HepG2 (cell line): Measurements from ENCODE around the gene NKD1. TPM values are rescaled to one million over a fixed set of nuclear protein-coding genes. Genes with fewer than 3 reads are reported as not detected.

Experiments
- ATAC-seq: fragments of 200-7000 bp; cut with Tn5 transposase; 3 replicates; pipeline ENCODE4 v1.9.1; 2020; ENCODE audit warnings: mild to moderate bottlenecking, moderate library complexity
- BruUV-seq: library from RNA; stranded (reverse); fragments of 400-500 nt; replicated peaks from 2 replicates; lab custom pipeline; 2021; lab: Mats Ljungman, UMichigan
- CTCF ChIA-PET: fragments of 300-600 bp; formaldehyde crosslinking; extraction: SDS; loops from one replicate; lab custom pipeline; 2021; ENCODE audit warnings: low total read pairs, inconsistent platforms, low intra/inter-chr PET ratio; lab: Yijun Ruan, JAX
- POLR2A ChIA-PET: fragments of 350-600 bp; sonication (Branson Sonifier 250); formaldehyde crosslinking; loops from one replicate; lab custom pipeline; 2020; ENCODE audit warnings: antibody characterized with exemption, inconsistent platforms; lab: Yijun Ruan, JAX
- DNase-seq: peaks from one replicate; pipeline ENCODE4 v3.0.0-alpha.2; 2015; ENCODE audit warnings: low spot score
- FAIRE-seq: peaks from 3 replicates; lab custom pipeline; 2011; peaks lifted over from hg19 to GRCh38; lab: Jason Lieb, UNC
- H2AFZ ChIP-seq: one replicate; pipeline ENCODE4 v1.6.1; 2011; ENCODE audit warnings: low read length, inconsistent platforms
- H3K27ac ChIP-seq: fragments of 300-600 bp; 3 replicates; pipeline ENCODE4 v1.8.0; 2011; ENCODE audit warnings: mixed run types, mild to moderate bottlenecking, mixed read lengths, low read length, inconsistent platforms; ENCODE audit not compliant: insufficient read depth; ENCODE audit errors: extremely low read length
- H3K27me3 ChIP-seq, 2 experiments: fragments of 200-600 bp in 1 of 2; 2 replicates in 1 of 2; 3 replicates in 1 of 2; pipeline versions ENCODE4 v1.6.0 to v1.8.0; 2011; ENCODE audit warnings: low read length in 2 of 2, mild to moderate bottlenecking in 2 of 2, moderate library complexity in 2 of 2, inconsistent platforms in 1 of 2; ENCODE audit not compliant: insufficient read depth in 2 of 2, control insufficient read depth in 1 of 2
- H3K36me3 ChIP-seq, 2 experiments: fragments of 200-600 bp in 1 of 2; replicated peaks in 1 of 2; 2 replicates in 1 of 2; 3 replicates in 1 of 2; pipeline versions ENCODE4 v1.5.1 to v1.8.0; 2011; ENCODE audit warnings: low read length in 2 of 2, inconsistent platforms in 1 of 2; ENCODE audit not compliant: insufficient read depth in 2 of 2, control insufficient read depth in 1 of 2
- H3K4me1 ChIP-seq: 2 replicates; pipeline ENCODE4 v1.5.1; 2012; ENCODE audit warnings: low read length, inconsistent platforms; ENCODE audit not compliant: insufficient read depth
- H3K4me2 ChIP-seq: 2 replicates; pipeline ENCODE4 v1.6.0; 2011; ENCODE audit warnings: low read depth, low read length, inconsistent platforms
- H3K4me3 ChIP-seq, 3 experiments: fragments of 200-600 bp in 1 of 3; sonication (generic), shearing (Covaris generic) in 1 of 3; replicated peaks in 1 of 3; 2 replicates each; pipeline ENCODE4 v1.5.1; 2011 to 2016; ENCODE audit warnings: low read length in 3 of 3, inconsistent platforms in 2 of 3, low read depth in 2 of 3, mild to moderate bottlenecking in 2 of 3, control low read depth in 1 of 3, mixed read lengths in 1 of 3; ENCODE audit not compliant: insufficient read depth in 1 of 3
- H3K79me2 ChIP-seq: one replicate; pipeline ENCODE4 v1.6.1; 2011; ENCODE audit warnings: low read length, inconsistent platforms; ENCODE audit not compliant: insufficient read depth
- H3K9ac ChIP-seq: 2 replicates; pipeline ENCODE4 v1.6.0; 2011; ENCODE audit warnings: mild to moderate bottlenecking, low read depth, low read length, inconsistent platforms; ENCODE audit not compliant: insufficient read depth
- H3K9me3 ChIP-seq: 2 replicates; pipeline ENCODE4 v1.5.1; 2012; ENCODE audit warnings: mild to moderate bottlenecking, low read length
- H4K20me1 ChIP-seq: 2 replicates; pipeline ENCODE4 v1.6.0; 2011; ENCODE audit warnings: inconsistent platforms, mild to moderate bottlenecking, low read length, moderate library complexity; ENCODE audit not compliant: insufficient read depth
- ARID2 ChIP-seq: sonication (generic); formaldehyde crosslinking; IDR thresholded peaks from 2 replicates; pipeline ENCODE4 v1.8.1; 2022; ENCODE audit warnings: mild to moderate bottlenecking, missing genetic modification reagents, borderline replicate concordance
- ATM ChIP-seq: fragments of 450-650 bp; IDR thresholded peaks from 2 replicates; pipeline ENCODE4 v1.7.1; 2017; ENCODE audit warnings: mild to moderate bottlenecking, borderline replicate concordance
- HOXA9 ChIP-seq: sonication (generic); formaldehyde crosslinking; IDR thresholded peaks from 2 replicates; pipeline ENCODE4 v1.8.1; 2022; ENCODE audit warnings: missing genetic modification reagents, mild to moderate bottlenecking, moderate library complexity, borderline replicate concordance
- KAT2B ChIP-seq: fragments of 150-350 bp; IDR thresholded peaks from 2 replicates; pipeline ENCODE4 v1.6.1; 2014; ENCODE audit warnings: low read depth, low read length, borderline replicate concordance
- NBN ChIP-seq: fragments of 450-650 bp; conservative IDR thresholded peaks from 2 replicates; pipeline ENCODE4 v1.6.1; 2017
- SIX1 ChIP-seq: sonication (generic); formaldehyde crosslinking; IDR thresholded peaks from 2 replicates; pipeline ENCODE4 v1.4.0; 2020; ENCODE audit warnings: missing genetic modification reagents, borderline replicate concordance
- ZBTB20 ChIP-seq: sonication (generic); formaldehyde crosslinking; IDR thresholded peaks from 2 replicates; pipeline ENCODE4 v1.8.1; 2023; ENCODE audit warnings: missing genetic modification reagents, low read depth, mild to moderate bottlenecking, borderline replicate concordance
- ZBTB7B ChIP-seq: sonication (generic); formaldehyde crosslinking; IDR thresholded peaks from 2 replicates; pipeline ENCODE4 v1.4.0; 2020; ENCODE audit warnings: missing genetic modification reagents
- ZC3H4 ChIP-seq: sonication (generic); formaldehyde crosslinking; IDR thresholded peaks from 2 replicates; pipeline ENCODE4 v1.4.0; 2020; ENCODE audit warnings: missing genetic modification reagents, borderline replicate concordance
- ZEB1 ChIP-seq: IDR thresholded peaks from 2 replicates; pipeline ENCODE4 v1.6.1; 2012; ENCODE audit warnings: mild to moderate bottlenecking, low read depth, inconsistent platforms; ENCODE audit not compliant: insufficient replicate concordance
- ZMYM4 ChIP-seq: sonication (generic); formaldehyde crosslinking; IDR thresholded peaks from 2 replicates; pipeline ENCODE4 v1.8.1; 2023; ENCODE audit warnings: mild to moderate bottlenecking, missing genetic modification reagents
- ZNF274 ChIP-seq: sonication (generic); formaldehyde crosslinking; IDR thresholded peaks from 2 replicates; pipeline ENCODE4 v1.5.1; 2020; ENCODE audit warnings: mild to moderate bottlenecking, missing genetic modification reagents
- ZNF30 ChIP-seq: sonication (generic); formaldehyde crosslinking; IDR thresholded peaks from 2 replicates; pipeline ENCODE4 v1.5.0; 2020; ENCODE audit warnings: mild to moderate bottlenecking, missing genetic modification reagents
- ZNF788 ChIP-seq: sonication (generic); formaldehyde crosslinking; IDR thresholded peaks from 2 replicates; pipeline ENCODE4 v1.5.0; 2020; ENCODE audit warnings: mild to moderate bottlenecking, missing genetic modification reagents, borderline replicate concordance
- ZSCAN25 ChIP-seq: sonication (generic); formaldehyde crosslinking; IDR thresholded peaks from 2 replicates; pipeline ENCODE4 v1.8.0; 2022; ENCODE audit warnings: mild to moderate bottlenecking, missing genetic modification reagents
- WGBS: methylation state at CpG from one replicate; pipeline ENCODE4 v1.1.6; 2017; ENCODE audit warnings: low lambda C conversion rate; 5-methylcytosine and 5-hydroxymethylcytosine counted together
- in situ Hi-C: cut with HindIII; loops from 2 replicates; pipeline ENCODE4 v1.10.0; 2017; ENCODE audit warnings: low pct_unique_long_range_greater_than_20kb; ENCODE audit not compliant: extremely low pct_ligation_motif_present
- intact Hi-C: fragments of 100-400 bp; cut with micrococcal nuclease; formaldehyde crosslinking; loops from one replicate; pipeline ENCODE4 v1.10.0; 2022; ENCODE audit not compliant: unreplicated experiment
- polyA plus RNA-seq, 8 experiments: library from polyadenylated mRNA; depleted of rRNA in 3 of 8; stranded (reverse) in 7 of 8; unstranded in 1 of 8; fragments of >200 nt; fragmentation: Illumina TruSeq in 4 of 8; extraction: Trizol in 4 of 8; gene quantifications; 2 replicates each; pipeline versions ENCODE4 v1.2.1 to v1.2.3, GENCODE V29; 2011 to 2016; ENCODE audit warnings: low read depth in 4 of 8, missing spikeins in 1 of 8, mixed read lengths in 1 of 8; ENCODE audit not compliant: insufficient read depth in 1 of 8
- total RNA-seq, 5 experiments: library from RNA; depleted of rRNA; stranded (reverse); fragments of >200 nt; fragmentation: Illumina TruSeq; extraction: Trizol; gene quantifications; 2 replicates each; pipeline ENCODE4 v1.2.3, GENCODE V29; 2016; ENCODE audit warnings: low read depth in 1 of 5
- TF ChIP-seq, protein P1 (sequence below): sonication (generic); formaldehyde crosslinking; IDR thresholded peaks from 2 replicates; pipeline ENCODE4 v1.5.0; 2020; ENCODE audit warnings: mild to moderate bottlenecking, missing genetic modification reagents
- TF ChIP-seq, protein P2 (sequence below): sonication (generic); formaldehyde crosslinking; conservative IDR thresholded peaks from 2 replicates; pipeline ENCODE4 v1.8.0; 2022; ENCODE audit warnings: missing genetic modification reagents
- TF ChIP-seq, protein P3 (sequence below): sonication (generic); formaldehyde crosslinking; IDR thresholded peaks from 2 replicates; pipeline ENCODE4 v1.4.0; 2020; ENCODE audit warnings: missing genetic modification reagents

NKD1 gene
- total and polyA plus RNA-seq, 2 of the 13 experiments (the other 11 are each of a cell fraction or from before 2014, with no cell fraction given), result 70.4 to 121 TPM

DNA sequence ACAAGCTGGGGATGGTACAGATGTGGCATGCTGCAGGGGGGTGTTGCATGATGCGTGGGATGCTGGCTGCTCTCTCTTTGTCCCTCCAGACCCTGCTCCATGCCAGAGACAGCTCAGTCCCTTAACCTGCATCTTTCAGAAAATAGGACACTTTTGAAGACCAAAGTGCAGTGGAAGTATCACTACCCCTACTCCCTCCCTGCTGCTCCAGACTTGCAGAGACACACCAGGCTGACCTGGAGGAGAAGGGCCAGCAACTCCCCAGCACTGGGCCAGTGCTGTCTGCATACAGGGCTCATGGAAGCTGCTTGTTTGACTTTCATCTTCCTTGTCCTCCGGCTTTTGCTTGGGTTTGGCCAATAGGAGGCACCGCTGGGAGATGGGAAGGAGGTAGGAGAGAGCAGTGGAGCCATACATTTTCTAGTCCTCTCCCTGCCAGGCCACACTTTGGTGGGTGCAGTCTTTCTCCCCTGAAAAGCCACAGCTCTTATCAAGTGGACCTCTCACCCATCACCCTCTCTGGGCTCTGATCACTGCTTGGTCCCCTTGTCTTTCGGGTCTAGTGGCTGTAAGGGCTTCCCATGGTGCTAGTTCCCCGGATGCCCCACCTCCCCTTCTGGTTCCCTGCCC lies 46.1 kb upstream of the NKD1 start:
- no peaks in the 10 kb centered on the region for H3K36me3 ChIP-seq
- no peaks in the 10 kb centered on the region for H4K20me1 ChIP-seq
- H3K27ac ChIP-seq, result peak overlapping the region; percentile 51
- FAIRE-seq, result no peak
- H3K79me2 ChIP-seq, result peaks cover 16% of the 10 kb centered on the region
- in situ Hi-C loops, result no loop called here
- H3K4me3 ChIP-seq, result no peak overlapping the region
- CTCF ChIA-PET, result no interaction called here
- BruUV-seq, result no TSS peak
- peak overlapping the region; percentile 14; the same call in 1 of the 2 replicates for H3K9ac ChIP-seq
- H2AFZ ChIP-seq, result no peak overlapping the region
- 0 out of 2 replicates have a peak, but pooled peaks cover 6% of the 10 kb centered on the region for H3K9me3 ChIP-seq
- ATAC-seq, result no peak
- peaks cover 93% of the 10 kb centered on the region for H3K4me1 ChIP-seq
- WGBS, result 79% methylated on average over 5 of the region's 5 CpGs
- intact Hi-C loops, result no loop called here
- POLR2A ChIA-PET, result interaction anchor here (0.6 to 1.9 kb wide), 10 partner anchors 8 to 64 kb away, joined by 3 to 14 read pairs (median 3); partner anchors contain the start of gene NKD1
- peak overlapping the region; percentile 42; the same call in 1 of the 2 replicates for H3K4me2 ChIP-seq
- no peaks in the 10 kb centered on the region for H3K27me3 ChIP-seq
- DNase-seq, result no peak
- TF ChIP-seq ZEB1, result no peak
- TF ChIP-seq ZNF788 (CRISPR knock-in tag), result 0 out of 2 replicates have a peak, but pooled peaks have one; percentile 61
- no peak for TF ChIP-seq HOXA9 (CRISPR knock-in tag)
- no peak for TF ChIP-seq ZBTB7B (CRISPR knock-in tag)
- TF ChIP-seq SIX1, result no peak
- no peak for TF ChIP-seq ARID2 (CRISPR knock-in tag)
- TF ChIP-seq, protein P1, sequence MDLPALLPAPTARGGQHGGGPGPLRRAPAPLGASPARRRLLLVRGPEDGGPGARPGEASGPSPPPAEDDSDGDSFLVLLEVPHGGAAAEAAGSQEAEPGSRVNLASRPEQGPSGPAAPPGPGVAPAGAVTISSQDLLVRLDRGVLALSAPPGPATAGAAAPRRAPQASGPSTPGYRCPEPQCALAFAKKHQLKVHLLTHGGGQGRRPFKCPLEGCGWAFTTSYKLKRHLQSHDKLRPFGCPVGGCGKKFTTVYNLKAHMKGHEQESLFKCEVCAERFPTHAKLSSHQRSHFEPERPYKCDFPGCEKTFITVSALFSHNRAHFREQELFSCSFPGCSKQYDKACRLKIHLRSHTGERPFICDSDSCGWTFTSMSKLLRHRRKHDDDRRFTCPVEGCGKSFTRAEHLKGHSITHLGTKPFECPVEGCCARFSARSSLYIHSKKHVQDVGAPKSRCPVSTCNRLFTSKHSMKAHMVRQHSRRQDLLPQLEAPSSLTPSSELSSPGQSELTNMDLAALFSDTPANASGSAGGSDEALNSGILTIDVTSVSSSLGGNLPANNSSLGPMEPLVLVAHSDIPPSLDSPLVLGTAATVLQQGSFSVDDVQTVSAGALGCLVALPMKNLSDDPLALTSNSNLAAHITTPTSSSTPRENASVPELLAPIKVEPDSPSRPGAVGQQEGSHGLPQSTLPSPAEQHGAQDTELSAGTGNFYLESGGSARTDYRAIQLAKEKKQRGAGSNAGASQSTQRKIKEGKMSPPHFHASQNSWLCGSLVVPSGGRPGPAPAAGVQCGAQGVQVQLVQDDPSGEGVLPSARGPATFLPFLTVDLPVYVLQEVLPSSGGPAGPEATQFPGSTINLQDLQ (CRISPR knock-in tag), result no peak
- no peak for TF ChIP-seq ATM
- TF ChIP-seq ZNF30, result no peak
- no peak for TF ChIP-seq ZSCAN25
- TF ChIP-seq KAT2B, result no peak
- TF ChIP-seq ZBTB20, result peak; percentile 15; the same call in 1 of the 2 replicates
- TF ChIP-seq NBN, result no peak
- TF ChIP-seq, protein P2, sequence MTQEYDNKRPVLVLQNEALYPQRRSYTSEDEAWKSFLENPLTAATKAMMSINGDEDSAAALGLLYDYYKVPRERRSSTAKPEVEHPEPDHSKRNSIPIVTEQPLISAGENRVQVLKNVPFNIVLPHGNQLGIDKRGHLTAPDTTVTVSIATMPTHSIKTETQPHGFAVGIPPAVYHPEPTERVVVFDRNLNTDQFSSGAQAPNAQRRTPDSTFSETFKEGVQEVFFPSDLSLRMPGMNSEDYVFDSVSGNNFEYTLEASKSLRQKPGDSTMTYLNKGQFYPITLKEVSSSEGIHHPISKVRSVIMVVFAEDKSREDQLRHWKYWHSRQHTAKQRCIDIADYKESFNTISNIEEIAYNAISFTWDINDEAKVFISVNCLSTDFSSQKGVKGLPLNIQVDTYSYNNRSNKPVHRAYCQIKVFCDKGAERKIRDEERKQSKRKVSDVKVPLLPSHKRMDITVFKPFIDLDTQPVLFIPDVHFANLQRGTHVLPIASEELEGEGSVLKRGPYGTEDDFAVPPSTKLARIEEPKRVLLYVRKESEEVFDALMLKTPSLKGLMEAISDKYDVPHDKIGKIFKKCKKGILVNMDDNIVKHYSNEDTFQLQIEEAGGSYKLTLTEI (CRISPR knock-in tag), result no peak
- TF ChIP-seq, protein P3, sequence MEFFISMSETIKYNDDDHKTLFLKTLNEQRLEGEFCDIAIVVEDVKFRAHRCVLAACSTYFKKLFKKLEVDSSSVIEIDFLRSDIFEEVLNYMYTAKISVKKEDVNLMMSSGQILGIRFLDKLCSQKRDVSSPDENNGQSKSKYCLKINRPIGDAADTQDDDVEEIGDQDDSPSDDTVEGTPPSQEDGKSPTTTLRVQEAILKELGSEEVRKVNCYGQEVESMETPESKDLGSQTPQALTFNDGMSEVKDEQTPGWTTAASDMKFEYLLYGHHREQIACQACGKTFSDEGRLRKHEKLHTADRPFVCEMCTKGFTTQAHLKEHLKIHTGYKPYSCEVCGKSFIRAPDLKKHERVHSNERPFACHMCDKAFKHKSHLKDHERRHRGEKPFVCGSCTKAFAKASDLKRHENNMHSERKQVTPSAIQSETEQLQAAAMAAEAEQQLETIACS (CRISPR knock-in tag), result no peak
- TF ChIP-seq ZC3H4 (CRISPR knock-in tag), result no peak
- TF ChIP-seq ZMYM4, result no peak
- TF ChIP-seq ZNF274, result no peak
